ENCODE results near the gene RPS21.

The RPS21 gene

DNA sequence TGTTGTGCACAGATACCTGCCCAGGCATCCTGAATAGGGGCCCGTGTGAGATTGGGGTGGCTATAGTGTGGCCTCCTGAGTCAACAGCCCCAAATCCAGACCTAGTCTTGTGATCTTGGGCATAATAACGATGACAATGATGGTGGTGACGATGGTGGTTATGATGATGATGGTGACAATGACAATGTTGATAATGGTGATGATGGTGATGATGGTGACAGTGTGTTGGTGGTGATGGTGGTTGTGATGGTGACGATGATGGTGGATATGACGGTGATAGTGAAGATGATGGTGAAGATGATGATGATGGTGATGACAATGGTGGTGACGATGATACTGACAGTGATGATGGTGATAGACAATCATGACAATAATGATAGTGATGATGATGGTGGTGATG, 5.1 kb upstream of the RPS21 start:
- DNase-seq: no peak

DNA sequence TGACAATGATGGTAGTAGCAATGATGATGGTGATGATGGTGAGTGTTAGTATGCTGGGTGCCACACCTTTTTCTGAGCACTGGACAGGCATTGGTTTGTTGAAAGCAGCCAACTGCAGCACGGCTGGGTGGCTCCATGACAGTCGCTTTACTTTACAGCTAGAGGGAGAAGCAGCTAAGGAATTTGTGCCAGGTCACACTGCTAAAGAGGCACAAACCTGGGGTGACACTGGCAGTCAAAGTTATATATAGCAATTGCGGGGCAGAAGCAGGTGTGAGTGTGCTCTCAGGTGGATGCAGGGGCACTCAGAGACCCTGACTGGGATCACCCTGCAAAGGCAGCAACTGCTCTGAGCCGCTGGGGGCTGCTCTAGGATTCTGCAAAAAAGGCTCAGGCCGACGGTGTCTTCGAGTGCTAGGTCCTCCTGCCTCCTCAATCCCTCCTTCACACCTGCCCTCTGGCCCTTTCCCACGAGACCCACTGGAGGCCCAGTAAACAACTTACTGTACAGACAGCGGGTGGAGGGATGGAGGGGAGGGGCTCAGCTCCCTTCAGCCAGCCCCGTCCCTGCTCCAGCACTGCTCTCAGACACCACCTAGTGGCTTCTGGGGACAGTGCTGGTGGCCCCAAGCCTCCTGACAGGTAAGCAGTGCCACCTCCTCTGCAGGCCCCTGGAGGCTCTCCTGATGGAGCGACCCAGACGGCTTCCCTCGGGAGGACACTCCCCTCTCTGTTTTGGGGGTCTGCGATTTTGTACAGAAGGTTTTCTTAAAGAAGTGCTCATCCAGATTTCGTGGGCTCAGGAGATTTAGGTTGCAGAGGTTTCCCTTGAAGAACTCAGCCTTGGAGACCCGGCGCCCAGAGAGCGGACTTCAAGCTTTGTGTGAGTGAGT, 4.4 kb upstream of the RPS21 start:
- DNase-seq: peak; percentile 79

- DNase-seq: no peak
Measured at GRCh38 chr20:62387219-62387913, 463 bp downstream of the RPS21 start.

GRCh38 chr20:62387933-62388635, 1.2 kb downstream of the RPS21 start:
- DNase-seq: no peak

DNA sequence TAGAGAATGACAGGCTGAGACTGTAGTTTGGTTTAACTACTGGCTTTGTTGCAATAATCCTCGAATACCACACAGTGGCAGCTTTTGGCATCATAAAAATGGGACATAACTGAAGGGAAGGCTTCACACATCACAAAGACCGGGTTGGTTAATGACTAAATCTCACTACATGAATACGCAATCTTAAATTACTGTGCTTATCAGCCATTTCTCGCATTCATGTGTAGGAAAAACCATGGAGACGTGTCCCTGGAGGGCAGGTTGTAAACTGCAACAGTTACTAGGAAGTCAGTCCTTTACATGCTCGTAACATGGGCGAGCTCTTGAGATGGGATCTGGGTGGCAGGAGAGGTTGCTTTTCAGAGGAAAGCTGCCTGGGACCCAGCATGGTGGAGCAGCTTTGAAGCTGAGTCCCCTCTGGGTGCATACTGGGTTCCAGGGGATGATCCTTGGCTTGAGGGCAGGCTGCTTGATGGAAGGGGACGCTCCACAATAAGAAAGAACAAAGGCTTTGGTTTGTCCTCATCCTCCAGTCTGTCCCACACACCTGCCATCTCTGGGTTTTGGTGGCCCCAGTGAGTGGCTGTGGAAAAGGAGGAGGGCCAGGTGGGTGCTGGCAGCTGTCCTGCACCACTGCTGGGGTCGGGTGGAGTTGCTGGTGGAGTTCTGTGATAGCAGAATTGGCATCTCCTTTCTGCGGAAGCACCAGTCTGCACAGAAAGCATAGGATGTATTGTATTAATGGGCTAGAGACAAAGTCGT, 2.1 kb downstream of the RPS21 start:
- no peak for DNase-seq

- no peak for DNase-seq
Measured at GRCh38 chr20:62389601-62390087, 2.7 kb downstream of the RPS21 start.

- no peak for DNase-seq
Measured at GRCh38 chr20:62390317-62391164, 3.6 kb downstream of the RPS21 start.

DNA sequence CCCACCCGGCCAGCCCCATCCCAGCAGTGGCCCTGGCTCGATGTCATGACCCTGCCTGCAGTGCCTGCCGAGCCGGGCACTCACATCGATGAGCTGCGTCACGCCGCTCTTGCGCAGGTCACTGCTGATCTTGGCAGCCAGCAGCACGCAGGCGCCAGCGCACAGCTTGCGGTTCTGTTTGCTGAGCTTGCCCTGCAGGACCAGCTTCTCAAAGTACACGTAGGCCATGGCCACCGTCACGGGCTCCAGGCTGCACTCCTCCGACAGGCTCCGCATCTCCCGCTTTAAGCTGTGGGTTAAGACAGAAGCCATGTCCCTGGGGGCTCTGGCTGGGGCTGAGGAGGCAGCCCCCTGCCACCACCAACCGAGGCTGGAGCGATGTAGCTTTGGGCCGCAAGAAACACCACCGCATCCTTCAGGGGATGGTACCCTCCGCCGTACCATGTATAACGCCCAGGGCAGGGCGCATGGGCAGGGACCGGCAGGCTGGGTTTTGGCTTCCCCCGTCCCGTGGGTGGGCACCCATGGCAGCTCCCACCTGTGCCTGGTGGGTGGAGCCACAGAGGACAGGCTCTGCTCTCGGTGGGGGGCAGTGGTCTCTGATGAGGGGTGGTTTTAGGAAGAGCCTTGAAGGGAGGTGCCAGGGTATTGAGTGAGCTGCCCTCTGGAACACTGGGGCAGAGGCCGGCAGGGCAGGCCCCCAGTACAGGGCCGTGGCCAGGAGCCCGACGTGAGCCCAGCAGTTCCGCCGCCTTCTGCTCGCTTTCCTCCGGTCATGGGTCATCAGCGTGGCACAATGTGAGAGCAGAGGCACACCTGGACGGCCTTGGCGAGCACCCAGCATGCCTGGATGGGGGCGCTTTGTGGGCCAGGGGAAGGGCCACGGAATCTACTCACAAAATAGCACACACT, 4.5 kb downstream of the RPS21 start:
- no peak for DNase-seq

- no peak for DNase-seq
Measured at GRCh38 chr20:62392077-62392418, 5.1 kb downstream of the RPS21 start.

DNA sequence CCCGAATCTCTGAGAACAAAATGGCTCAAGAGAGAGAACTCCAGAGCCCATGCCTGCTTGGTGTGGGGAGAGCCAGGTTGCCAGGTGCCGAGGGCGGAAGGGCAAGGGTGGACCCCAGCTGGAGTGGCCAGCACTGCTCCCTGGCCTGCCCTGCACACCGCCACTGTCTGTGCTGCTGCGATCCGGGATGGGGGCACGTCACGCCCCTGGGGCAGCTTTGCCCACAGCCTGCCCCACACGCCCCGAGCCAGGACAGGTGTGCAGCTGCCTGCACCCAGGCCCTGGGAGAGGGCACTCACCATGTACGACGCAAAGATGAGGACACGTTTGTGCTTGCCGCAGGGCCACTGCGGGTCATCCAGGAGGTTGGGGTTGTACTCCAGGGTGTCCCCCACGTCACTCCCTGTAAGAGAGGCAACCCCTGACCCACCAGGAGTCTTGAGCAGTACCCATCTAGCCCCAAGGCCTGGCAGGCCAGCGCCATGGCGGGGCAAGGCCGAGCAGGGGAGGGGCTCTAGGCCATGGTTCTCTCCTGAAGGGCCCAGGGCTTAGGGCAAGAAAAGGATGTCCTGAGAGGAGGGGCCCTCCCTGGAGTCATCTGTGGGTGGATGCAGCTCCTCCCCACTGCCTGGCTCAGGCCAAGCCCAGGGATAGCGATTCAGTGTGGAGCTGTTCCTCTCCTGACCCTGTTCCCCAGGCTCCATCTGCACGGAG, 5.9 kb downstream of the RPS21 start:
- DNase-seq: no peak

GRCh38 chr20:62393335-62393665, 6.4 kb downstream of the RPS21 start:
- no peak for DNase-seq

GRCh38 chr20:62393830-62394229, 6.9 kb downstream of the RPS21 start:
- DNase-seq: no peak

DNA sequence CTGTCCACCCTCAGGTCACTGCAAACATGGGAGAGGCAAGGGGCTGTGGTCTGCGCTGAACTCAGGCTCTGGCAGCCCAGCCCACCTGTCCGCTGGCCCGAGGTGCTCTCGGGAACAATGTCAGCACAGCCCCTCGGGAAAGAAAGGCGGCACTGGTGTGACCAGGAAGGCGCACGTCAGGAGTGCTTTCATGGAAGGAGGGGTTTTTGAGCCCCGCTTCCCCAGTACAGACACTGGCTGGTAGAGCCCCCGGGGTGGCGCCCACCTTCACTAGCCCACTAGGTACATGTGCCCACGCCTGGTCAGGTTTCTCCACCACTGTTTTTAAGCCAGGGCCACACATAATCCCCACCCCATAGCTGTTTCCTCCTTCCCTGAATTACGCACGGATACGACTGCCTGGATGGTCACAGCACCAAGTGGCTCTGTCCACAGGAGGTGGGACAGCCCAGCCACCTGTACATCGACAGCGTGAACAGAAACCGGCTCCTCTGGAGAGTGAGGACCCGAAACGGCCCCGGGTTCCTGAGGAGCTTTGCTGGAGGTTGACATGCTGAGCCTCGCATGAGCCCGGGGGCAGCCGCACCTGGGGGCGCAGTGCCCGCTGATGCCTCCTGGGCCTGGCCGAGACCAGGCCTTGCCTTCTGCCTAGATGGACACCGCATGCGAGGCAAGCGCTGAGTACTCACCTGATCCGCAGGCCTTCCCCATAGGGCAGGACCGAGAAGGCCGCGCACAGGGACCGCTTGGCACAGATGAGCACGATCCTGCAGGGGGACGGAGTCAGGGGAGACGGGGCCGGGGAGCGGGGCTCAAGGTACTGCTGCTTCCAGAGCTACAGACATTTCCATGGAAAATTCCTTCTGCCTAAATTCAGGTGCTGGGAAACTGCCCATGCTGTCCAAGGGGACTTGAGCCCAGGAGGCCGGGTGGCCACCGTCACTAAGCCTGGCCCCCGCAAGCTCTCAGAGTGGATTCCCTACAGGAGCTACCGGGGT, 7.6 kb downstream of the RPS21 start:
- DNase-seq: no peak

DNA sequence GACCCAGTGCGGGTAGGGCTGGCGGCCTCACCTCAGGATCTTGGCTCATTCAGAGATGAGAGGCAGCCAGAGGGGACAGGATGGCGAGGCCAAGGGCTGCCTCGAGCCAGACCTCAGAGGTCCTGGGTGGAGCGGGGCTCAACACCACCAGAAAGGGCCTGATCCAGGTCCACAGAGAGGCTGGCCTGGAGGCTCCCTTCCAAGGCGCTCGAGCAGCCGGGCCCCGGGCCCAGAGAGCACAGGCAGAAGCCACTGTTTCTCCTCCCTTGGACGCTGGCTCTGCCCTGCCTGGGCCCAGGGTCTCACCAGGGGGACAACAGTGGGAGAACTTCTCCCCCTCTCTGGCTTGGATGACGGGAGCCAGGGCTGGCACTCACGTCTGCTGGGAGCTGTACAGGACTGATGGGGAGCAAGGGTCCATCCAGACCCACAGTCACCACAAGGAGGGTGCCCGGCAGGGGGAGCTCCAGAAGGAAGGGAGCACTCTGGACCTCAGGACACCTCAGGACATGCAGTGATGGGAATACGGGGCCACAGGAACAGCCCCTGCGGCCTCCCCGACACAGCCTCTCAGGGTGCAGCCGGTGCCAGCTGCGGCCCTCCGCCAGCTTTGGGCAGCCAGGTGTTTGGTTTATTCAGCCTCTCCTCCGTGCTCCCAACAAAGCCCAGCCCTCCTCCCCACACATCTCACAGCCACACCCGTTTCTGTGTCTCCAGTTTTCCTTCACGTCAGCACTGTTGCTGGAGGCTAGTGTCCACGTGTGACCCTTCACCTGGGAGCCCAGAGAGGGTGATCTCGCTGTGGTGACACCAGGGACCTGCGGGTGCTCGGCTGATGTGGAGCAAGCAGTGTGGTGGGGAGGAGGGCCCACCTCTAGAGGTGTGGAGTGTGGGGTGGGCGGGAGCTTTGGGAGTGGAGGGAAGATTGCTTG, 8.7 kb downstream of the RPS21 start:
- DNase-seq: no peak

DNA sequence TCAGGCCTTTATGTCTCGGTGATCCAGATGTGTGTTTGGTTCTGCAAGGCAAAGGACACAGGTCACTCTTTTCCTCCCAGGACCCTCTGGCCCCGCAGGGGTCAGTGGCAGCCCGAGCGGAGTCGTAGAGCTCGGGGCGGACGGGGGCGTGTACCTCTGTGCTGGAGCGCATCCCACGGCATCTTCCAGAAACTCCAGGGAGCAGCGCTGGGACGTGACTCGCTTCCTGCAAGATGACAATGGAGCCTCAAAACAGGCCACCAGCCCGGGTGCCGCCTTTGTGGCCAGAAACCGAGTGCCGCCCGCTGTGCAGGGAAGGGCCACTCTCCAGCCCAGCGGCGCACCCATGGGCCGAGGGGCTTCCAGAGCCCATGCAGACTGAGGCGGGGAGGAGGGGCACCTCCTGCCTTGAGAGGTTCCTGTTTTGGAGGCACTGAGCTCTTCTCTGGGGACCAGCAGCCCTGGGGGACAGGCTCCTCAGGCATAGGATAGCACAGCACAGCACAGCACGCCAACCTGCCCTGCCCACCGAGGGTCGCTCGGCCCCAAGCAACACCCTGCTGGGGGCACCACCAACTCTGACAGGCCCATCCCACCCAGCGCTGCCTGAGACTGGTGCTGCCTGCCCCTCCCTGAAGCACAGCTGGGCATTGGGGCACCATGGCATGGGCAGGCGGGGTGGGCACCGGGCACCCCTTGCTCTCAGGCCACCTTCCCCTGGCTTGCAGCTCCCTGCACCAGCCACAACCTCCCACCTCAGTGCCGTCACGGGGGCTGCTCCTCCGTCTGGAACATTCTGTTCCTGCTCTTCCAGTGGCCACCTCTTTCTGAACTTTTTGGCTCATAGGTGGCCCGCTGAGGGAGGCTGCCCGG, 9.7 kb downstream of the RPS21 start:
- DNase-seq: no peak

GRCh38 chr20:62398120-62398821, 11.4 kb downstream of the RPS21 start:
- no peak for DNase-seq

Data from stimulated activated CD4-positive, alpha-beta T cell treated with anti-CD3 and anti-CD28 coated beads, Interleukin-1b, Interleukin-23, amount 100 ng/mL, for 48 hours (primary cell).